ENCODE measurements around the gene NPAS3. TPM values are rescaled to one million over a fixed set of nuclear protein-coding genes. Genes with fewer than 3 reads are reported as not detected.

NPAS3 gene
- total and polyA plus RNA-seq, 2 donors (not counting 3 experiments of a cell fraction or from before 2014, with no cell fraction given), result 0.10 to 0.13 TPM

GRCh38 chr14:33280646-33281045, 342.0 kb downstream of the NPAS3 start:
- Histone ChIP-seq H3K4me1 (ENCODE audit: control insufficient read depth, extremely low read depth, insufficient read depth, low read length) (no peaks in the 10 kb centered on the region), H3K4me2 (ENCODE audit: insufficient read depth, low read length) (no peak overlapping the region), H3K36me3 (ENCODE audit: control insufficient read depth in 2 of 2, extremely low read depth in 1 of 2, insufficient read depth in 2 of 2, low read length in 2 of 2) (no peaks in the 10 kb centered on the region), H2AFZ (ENCODE audit: low read depth, low read length) (no peak overlapping the region), H3K9ac (replicated peaks; ENCODE audit: extremely low read depth, insufficient read depth, low read length) (no peak overlapping the region), H3K9me1 (replicated peaks; ENCODE audit: control insufficient read depth, extremely low read depth, insufficient read depth, low read length) (no peaks in the 10 kb centered on the region), H4K20me1 (replicated peaks; ENCODE audit: control insufficient read depth, extremely low read depth, insufficient read depth, low read length) (no peaks in the 10 kb centered on the region), H3K27me3 (ENCODE audit: control insufficient read depth in 2 of 2, insufficient read depth in 2 of 2, low read length in 2 of 2) (no peaks in the 10 kb centered on the region), H3K9me3 (replicated peaks; ENCODE audit: control insufficient read depth, insufficient read depth, low read length) (no peaks in the 10 kb centered on the region), H3K4me3 (replicated peaks in 1 of 3; ENCODE audit: insufficient read depth in 1 of 3, low read depth in 1 of 3, low read length in 3 of 3) (no peak overlapping the region), H3K79me2 (ENCODE audit: control insufficient read depth, insufficient read depth, low read length) (no peaks in the 10 kb centered on the region), H3K27ac (ENCODE audit: insufficient read depth, low read depth, low read length) (no peak overlapping the region)
- no TSS peak for BruUV-seq (replicated peaks)
- no peak for FAIRE-seq
- no peak for TF ChIP-seq MAX (IDR thresholded peaks at IDR 0.05; ENCODE audit: insufficient read depth, insufficient read length)
- TF ChIP-seq GATA2 (IDR thresholded peaks at IDR 0.05; ENCODE audit: insufficient read depth, insufficient read length, low read depth, low read length), result no peak
- TF ChIP-seq MYC (IDR thresholded peaks at IDR 0.05; ENCODE audit: low read depth, low read length), result no peak
- no peak for TF ChIP-seq CTCF (IDR thresholded peaks at IDR 0.05; ENCODE audit: extremely low read depth in 1 of 2, insufficient read depth in 1 of 2, low read depth in 1 of 2, low read length in 2 of 2)
- TF ChIP-seq EZH2 (IDR thresholded peaks at IDR 0.05; ENCODE audit: borderline replicate concordance, low read depth, low read length, severe bottlenecking), result no peak
- no peak for TF ChIP-seq POLR2AphosphoS5 (IDR thresholded peaks at IDR 0.05; ENCODE audit: insufficient read depth, low read depth, low read length)
- no peak for TF ChIP-seq JUN (IDR thresholded peaks at IDR 0.05; ENCODE audit: borderline replicate concordance, insufficient read depth, insufficient read length, low read depth)
- no peak for TF ChIP-seq FOS (IDR thresholded peaks at IDR 0.05; ENCODE audit: borderline replicate concordance, insufficient read depth, low read length)
- DNase-seq (ENCODE audit: low read depth, low spot score), result no peak
- ChIA-PET CTCF (no interaction called here), POLR2A (no interaction called here)
- dilution Hi-C loops (cut with MboI; ENCODE audit: extremely low pct_ligation_motif_present, low sequenced_read_pairs) (no loop called here), intact Hi-C loops (cut with micrococcal nuclease) (loop anchor here (10.0 kb wide), 1 partner anchor 514 kb away; no protein-coding TSS in a partner anchor)

All from endothelial cell of umbilical vein (primary cell).